GM23248 (cell line): ENCODE measurements around the gene TRIM54.

Source experiments
- EZH2 ChIP-seq: fragments of 200-600 bp; sonication (generic); IDR thresholded peaks from 2 replicates; pipeline ENCODE4 v1.6.1; 2018; ENCODE audit warnings: antibody characterized with exemption, mild to moderate bottlenecking; ENCODE audit not compliant: insufficient read depth, poor library complexity, severe bottlenecking
- EZH2phosphoT487 ChIP-seq: fragments of 200-600 bp; sonication (generic); IDR thresholded peaks from 2 replicates; pipeline ENCODE4 v1.6.1; 2018; ENCODE audit warnings: antibody characterized with exemption, moderate library complexity, mild to moderate bottlenecking, low read depth; ENCODE audit not compliant: insufficient read depth

- TF ChIP-seq EZH2, result no peak
- no peak for TF ChIP-seq EZH2phosphoT487
Observed at GRCh38 chr2:27312152-27312551, 29.9 kb downstream of the TRIM54 start.
